ENCODE results near the gene GRB7.
"Not testable (repeated sequence)": the region's sequence is repeated elsewhere in the genome, so short reads cannot be mapped to it uniquely, and the experiment has no call there.

The GRB7 gene

GRCh38 chr17:39753514-39754160 lies 15.9 kb downstream of the GRB7 start:
- peak; percentile 49 for DNase-seq

- peak; percentile 80 for DNase-seq
These were observed 16.6 kb downstream of the GRB7 start for GRCh38 chr17:39754161-39754957.

DNA sequence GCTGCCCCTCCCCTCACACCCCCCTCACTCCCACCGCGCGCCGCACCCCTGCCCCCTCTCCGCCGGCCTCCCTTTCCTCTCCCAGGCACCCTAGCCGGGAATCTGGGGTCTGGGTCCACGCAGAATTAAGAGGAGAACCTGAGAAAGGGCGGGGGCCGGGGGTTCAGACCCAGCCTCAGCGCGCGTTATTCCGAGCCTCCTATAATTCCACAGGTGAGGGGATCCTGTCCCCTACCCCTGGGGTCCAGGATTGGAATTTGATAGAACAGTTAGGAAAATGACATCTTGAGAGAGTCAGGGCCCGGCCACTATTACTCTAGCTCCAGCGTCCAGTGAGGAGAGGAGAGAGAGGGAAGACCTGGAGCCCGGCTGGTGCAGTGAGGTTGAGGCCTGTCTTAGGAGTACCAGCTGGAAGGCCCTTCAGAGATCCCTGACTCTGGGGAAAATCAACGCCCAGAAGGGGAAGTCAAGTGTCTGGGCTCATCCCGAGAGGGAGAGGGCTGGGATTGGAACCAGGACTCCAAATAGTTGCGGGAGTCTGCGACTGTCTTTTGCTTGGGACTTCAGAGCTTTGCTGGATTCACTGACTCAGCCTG lies 17.3 kb downstream of the GRB7 start:
- no peak for DNase-seq

DNA sequence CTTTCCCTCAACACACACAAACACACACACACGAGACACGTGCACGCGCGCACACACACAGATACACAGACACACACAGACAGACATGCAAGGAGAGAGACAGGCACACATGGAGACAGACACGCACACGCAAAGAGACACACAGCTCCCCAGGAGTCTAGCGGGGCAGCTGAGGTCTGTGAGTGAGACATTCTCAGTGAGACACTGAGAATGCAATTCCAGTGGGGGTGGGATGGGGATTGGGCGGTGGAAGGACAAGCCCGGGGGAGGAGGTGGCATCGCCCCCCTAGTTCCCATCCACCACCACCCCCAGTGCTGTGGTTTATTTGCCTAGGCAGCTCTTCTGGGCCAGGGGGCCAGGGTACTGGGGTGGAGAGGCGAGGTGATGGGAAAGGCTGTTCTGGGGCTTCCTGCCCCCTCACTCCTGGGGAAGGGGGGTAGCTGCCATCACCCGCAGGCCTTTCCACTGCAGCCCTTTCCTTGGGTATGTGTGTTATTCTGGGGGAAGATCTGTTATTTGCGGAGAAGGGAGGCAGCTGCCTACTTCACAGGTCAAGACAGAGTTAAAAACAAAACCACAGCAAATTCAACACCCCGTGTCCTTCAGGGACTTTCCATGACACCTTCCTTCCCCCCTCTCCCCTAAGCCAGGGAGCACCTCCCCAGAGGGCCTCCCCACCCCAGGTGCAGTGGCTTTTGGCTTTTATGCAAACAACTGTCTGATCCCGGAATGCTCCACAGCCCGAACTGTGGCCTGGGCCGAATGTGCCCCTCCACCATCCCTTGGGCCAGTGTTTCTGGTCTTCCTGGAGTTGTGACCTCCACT lies 18.0 kb downstream of the GRB7 start:
- no peak for DNase-seq

GRCh38 chr17:39756380-39757079 lies 18.8 kb downstream of the GRB7 start:
- no peak for DNase-seq

GRCh38 chr17:39757176-39757662 lies 19.5 kb downstream of the GRB7 start:
- DNase-seq: no peak

DNA sequence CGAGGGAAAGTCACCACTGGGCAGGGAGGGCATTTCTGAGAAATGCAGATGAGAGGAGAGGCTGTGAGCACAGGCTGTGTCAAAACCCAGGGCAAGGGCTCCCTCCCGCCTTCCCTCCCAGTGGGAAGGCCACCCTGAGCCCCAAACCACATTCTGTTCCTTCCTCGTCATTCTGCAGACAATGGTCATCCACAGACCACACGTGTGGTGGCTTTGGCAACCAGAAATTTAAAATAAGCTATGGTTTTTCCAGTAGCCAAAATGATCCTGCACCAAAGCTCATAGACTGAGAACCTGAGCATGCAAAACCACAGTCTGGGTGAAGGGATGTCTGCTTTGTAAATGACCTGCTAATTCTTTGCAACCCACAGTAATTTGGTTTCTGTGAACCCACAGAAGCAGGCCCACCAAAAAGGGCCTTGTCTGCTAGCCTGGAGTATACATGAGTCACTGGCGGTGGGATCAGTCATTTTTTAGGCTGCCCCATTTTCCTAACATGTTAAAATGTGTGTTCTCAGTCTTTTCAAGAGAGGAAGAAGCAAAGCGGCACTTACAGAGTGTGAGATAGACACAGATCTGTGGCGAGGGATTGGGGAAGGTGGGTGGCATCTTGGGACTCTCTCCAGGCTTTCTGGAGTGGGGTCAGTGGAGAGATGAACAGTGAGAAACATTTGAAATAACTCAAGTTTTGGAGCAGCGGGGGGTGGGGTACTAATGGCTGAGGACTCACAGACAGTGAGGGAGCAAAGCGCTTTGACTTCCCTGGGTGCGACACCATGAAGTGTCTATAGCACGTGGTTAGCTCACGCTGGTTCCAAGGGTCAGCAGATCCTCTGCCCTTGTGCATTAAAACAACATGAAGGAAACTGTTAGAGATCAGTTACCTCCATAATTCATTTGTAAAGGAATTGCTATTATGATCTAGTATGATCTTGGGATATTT lies 20.5 kb downstream of the GRB7 start:
- no peak for DNase-seq

GRCh38 chr17:39759204-39759603 lies 21.5 kb downstream of the GRB7 start:
- no peak for DNase-seq

DNA sequence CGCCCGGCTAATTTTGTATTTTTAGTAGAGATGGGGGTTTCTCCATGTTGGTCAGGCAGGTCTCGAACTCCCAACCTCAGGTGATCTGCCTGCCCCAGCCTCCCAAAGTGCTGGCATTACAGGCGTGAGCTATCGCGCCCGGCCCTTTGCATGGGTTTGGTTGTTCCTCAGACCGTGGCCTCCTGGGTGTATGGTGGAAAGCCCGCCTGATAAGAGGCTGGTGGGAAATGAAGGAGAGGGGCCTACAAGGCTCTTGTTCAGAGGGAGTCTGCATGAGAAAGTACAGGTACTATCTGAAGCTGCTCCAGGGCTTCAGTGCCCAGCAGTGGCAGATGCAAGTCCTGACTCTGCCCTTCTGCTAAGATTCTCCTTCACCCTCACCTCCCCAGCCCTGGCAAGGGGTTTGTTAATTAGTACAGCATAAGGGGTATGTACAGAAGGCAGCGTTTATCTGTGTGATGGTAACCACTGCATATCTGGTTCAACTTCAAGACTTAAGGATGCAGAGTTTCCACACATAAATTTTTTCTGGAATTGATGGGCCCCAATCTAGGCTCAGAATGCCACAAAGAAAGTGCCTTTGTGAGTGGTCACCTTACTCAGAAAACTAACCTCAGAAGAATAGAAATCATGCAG lies 24.2 kb downstream of the GRB7 start:
- no peak for DNase-seq

DNA sequence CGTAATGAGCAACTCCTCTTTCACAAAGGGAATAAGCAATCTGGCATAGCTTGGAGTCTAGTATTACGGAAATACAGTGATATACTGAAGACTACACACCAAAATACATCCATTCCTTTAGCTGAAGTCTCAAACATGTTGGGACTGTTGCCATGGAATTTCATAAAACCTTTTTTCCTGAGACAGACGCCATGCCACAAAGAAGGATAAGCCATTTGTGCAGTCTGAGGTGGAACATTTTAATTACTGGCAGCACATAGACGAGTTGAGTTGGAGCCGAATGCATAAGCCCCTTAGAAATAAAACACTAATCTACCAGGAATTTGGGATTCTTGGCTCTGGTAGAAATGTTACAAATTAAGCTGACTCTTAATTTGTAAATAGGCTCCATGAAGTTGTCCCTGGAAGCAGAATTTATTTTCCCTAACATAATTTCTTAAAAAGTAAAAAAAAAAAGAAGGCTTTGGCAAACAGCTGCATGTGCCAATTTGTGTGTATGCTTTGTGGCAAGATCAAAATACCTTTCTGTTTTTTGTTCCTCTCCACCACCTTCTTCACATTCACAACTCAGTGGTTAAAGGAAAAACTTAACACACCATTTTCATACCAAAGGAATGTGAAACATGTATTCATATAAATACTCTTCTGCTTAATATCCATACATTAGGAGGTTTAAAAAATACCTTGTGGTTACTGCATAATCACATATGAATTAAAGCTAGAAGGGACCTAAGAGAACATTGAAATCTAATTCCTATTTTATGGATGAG lies 25.5 kb downstream of the GRB7 start:
- no peak for DNase-seq

DNA sequence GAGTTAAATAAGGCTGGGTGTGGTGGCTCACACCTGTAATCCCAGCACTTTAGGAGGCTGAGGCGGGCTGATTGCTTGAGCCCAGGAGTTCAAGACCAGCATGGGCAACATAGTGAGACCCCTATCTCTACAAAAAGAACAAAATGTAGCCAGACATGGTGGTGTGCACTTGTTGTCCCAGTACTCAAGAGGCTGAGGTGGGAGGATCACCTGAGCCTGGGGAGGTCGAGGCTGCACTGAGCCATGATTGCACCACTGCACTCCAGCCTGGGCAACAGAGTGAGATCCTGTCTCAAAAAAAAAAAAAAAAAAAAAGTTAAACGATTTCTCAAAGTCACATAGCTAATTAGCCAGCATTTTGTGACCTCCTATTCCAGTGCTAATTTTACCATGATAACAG lies 26.4 kb downstream of the GRB7 start:
- not testable (repeated sequence) for DNase-seq

DNA sequence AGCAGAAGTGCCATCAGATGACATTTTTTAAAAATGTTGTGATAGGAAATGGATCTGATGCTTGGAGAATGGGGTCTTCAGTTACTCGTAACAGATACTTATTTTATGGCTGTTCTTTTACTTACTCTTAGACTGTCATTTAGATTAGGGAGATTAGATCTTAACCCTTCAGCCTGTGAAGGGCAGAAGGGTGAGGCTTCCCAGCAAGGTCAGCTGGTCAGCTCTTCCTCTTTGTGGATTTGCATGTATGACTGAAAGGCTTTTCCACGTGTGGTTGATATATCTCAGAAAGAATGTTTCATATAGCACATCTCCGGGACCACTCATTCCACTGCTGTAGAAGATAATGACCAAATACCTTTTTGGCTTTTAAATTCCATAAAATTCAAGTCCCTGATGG lies 27.4 kb downstream of the GRB7 start:
- DNase-seq: no peak

DNA sequence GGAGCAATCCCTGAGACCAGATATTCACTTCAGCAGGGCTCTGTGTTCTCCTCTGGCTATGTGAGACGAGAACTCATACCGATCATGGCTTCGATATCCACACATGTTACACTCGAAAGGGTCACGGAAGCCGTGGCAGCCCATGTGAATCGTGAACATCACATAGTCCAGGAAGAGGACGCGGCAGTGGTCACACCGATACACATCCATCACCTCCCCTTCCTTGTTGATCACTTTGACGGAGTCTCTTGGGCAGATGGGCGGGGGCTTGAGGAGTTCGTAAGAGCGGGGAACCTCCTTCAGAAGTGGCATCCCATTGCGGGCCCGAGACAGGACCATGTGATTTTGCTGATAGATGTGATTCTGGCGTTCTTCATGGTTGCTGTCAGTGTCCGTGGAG lies 28.0 kb downstream of the GRB7 start:
- no peak for DNase-seq

- no peak for DNase-seq
These were observed 29.4 kb downstream of the GRB7 start for GRCh38 chr17:39767147-39767546.

GRCh38 chr17:39769974-39770587 lies 32.3 kb downstream of the GRB7 start:
- DNase-seq: peak; percentile 12

GRCh38 chr17:39772415-39772814 lies 34.7 kb downstream of the GRB7 start:
- DNase-seq: no peak

- no peak for DNase-seq
These were observed 35.5 kb downstream of the GRB7 start for GRCh38 chr17:39772987-39773934.

GRCh38 chr17:39774047-39774446 lies 36.3 kb downstream of the GRB7 start:
- DNase-seq: no peak

Measured in NCI-H345 (cell line).